GM21619 (cell line): Measurements from ENCODE around the gene PPEF1.

Experiments
- ATAC-seq: cut with Tn5 transposase; IDR thresholded peaks from one replicate; pipeline ENCODE4 v1.9.1; 2021; ENCODE audit not compliant: unreplicated experiment

Gene PPEF1

GRCh38 chrX:18707426-18708049, at the start of gene PPEF1:
Gene PPEF1, plus strand, starts transcription at chrX:18707645. Its CDS starts 136 bp downstream, at chrX:18707781.
- ATAC-seq, result no peak

- no peak for ATAC-seq
Observed at GRCh38 chrX:18661273-18661672, 46.2 kb upstream of the PPEF1 start.

GRCh38 chrX:18664947-18665346, 42.5 kb upstream of the PPEF1 start:
- no peak for ATAC-seq

- ATAC-seq, result no peak
Observed at GRCh38 chrX:18666614-18667013, 40.8 kb upstream of the PPEF1 start.

- no peak for ATAC-seq
Observed at GRCh38 chrX:18668071-18668835, 39.2 kb upstream of the PPEF1 start.

- no peak for ATAC-seq
Observed at GRCh38 chrX:18672008-18672407, 35.4 kb upstream of the PPEF1 start, which contains the start of gene RS1. Gene RS1, minus strand, starts transcription at chrX:18672108. Its CDS starts 40 bp downstream, at chrX:18672068.

- ATAC-seq, result peak; percentile 31
Observed at GRCh38 chrX:18674417-18674787, 33.0 kb upstream of the PPEF1 start.

- ATAC-seq, result peak; percentile 84
Observed at GRCh38 chrX:18674788-18675735, 32.4 kb upstream of the PPEF1 start.

GRCh38 chrX:18676050-18676449, 31.4 kb upstream of the PPEF1 start:
- no peak for ATAC-seq

- no peak for ATAC-seq
Observed at GRCh38 chrX:18676470-18676869, 31.0 kb upstream of the PPEF1 start.

GRCh38 chrX:18677161-18677869, 30.1 kb upstream of the PPEF1 start:
- no peak for ATAC-seq

GRCh38 chrX:18681996-18682395, 25.4 kb upstream of the PPEF1 start:
- ATAC-seq, result no peak

- no peak for ATAC-seq
Observed at GRCh38 chrX:18682979-18683387, 24.5 kb upstream of the PPEF1 start.

GRCh38 chrX:18687856-18688495, 19.5 kb upstream of the PPEF1 start:
- ATAC-seq, result no peak

- ATAC-seq, result no peak
Observed at GRCh38 chrX:18691431-18691830, 16.0 kb upstream of the PPEF1 start.

- ATAC-seq, result no peak
Observed at GRCh38 chrX:18692541-18692940, 14.9 kb upstream of the PPEF1 start.

GRCh38 chrX:18696653-18697052, 10.8 kb upstream of the PPEF1 start:
- no peak for ATAC-seq

GRCh38 chrX:18698737-18699650, 8.5 kb upstream of the PPEF1 start:
- no peak for ATAC-seq

- no peak for ATAC-seq
Observed at GRCh38 chrX:18701621-18702361, 5.7 kb upstream of the PPEF1 start.
